Neural crest cell (in vitro differentiated cells): ENCODE data around the gene CFHR2. TPM values are rescaled to one million over a fixed set of nuclear protein-coding genes. Genes with fewer than 3 reads are reported as not detected.
"Not testable (repeated sequence)": the region's sequence is repeated elsewhere in the genome, so short reads cannot be mapped to it uniquely, and the experiment has no call there.

Experiments used
- DNase-seq: peaks from one replicate; pipeline ENCODE4 v3.0.0; 2021; ENCODE audit warnings: low read depth, mixed read lengths, low spot score
- H3K27ac Mint-ChIP-seq: one replicate; pipeline ENCODE4 v1.8.0; 2021; ENCODE audit warnings: mild to moderate bottlenecking, mixed read lengths; ENCODE audit not compliant: unreplicated experiment
- H3K27me3 Mint-ChIP-seq: 2 replicates; pipeline ENCODE4 v1.8.0; 2021; ENCODE audit warnings: low read depth, mild to moderate bottlenecking, mixed read lengths
- H3K36me3 Mint-ChIP-seq: 2 replicates; pipeline ENCODE4 v1.8.0; 2021; ENCODE audit warnings: low read depth, mild to moderate bottlenecking, mixed read lengths
- H3K4me1 Mint-ChIP-seq: 2 replicates; pipeline ENCODE4 v1.8.0; 2021; ENCODE audit warnings: mixed read lengths
- H3K4me3 Mint-ChIP-seq: one replicate; pipeline ENCODE4 v1.8.0; 2021; ENCODE audit warnings: mild to moderate bottlenecking, mixed read lengths
- H3K9me3 Mint-ChIP-seq: 2 replicates; pipeline ENCODE4 v1.8.0; 2021; ENCODE audit warnings: mixed read lengths
- CTCF ChIP-seq: fragments of 200-600 bp; sonication (generic); conservative IDR thresholded peaks from 2 replicates; pipeline ENCODE4 v1.5.0; 2021; ENCODE audit warnings: antibody characterized with exemption, mild to moderate bottlenecking
- long read RNA-seq: library from polyadenylated mRNA; unstranded; transcript quantifications from one replicate; pipeline ENCODE4 v2.0.0, GENCODE V29; 2020
- total RNA-seq: library from RNA; stranded (reverse); gene quantifications from 2 replicates; pipeline ENCODE4 v1.2.1, GENCODE V29; 2021

The CFHR2 gene
- not detected in 2 replicates for total RNA-seq
- long read RNA-seq: 0 reads

GRCh38 chr1:196943568-196943967 lies at the start of gene CFHR2:
TSS of gene CFHR2 (plus strand) at chr1:196943738. CDS start at chr1:196943881, 143 bp downstream.
- H3K27ac Mint-ChIP-seq, H3K36me3 Mint-ChIP-seq, H3K27me3 Mint-ChIP-seq, H3K4me3 Mint-ChIP-seq, H3K4me1 Mint-ChIP-seq, H3K9me3 Mint-ChIP-seq, DNase-seq: not testable (repeated sequence)

GRCh38 chr1:196896355-196896754 lies 47.2 kb upstream of the CFHR2 start:
- Mint-ChIP-seq H3K4me1 (no peaks in the 10 kb centered on the region), H3K27me3 (no peaks in the 10 kb centered on the region), H3K4me3 (no peak overlapping the region), H3K27ac (no peak overlapping the region), H3K36me3 (no peaks in the 10 kb centered on the region), H3K9me3 (no peaks in the 10 kb centered on the region)
- DNase-seq: no peak
- no peak for TF ChIP-seq CTCF

- TF ChIP-seq CTCF: no peak
- Mint-ChIP-seq H3K27me3 (no peaks in the 10 kb centered on the region), H3K36me3 (no peaks in the 10 kb centered on the region), H3K27ac (no peak overlapping the region), H3K9me3 (no peaks in the 10 kb centered on the region), H3K4me3 (no peak overlapping the region), H3K4me1 (no peaks in the 10 kb centered on the region)
- DNase-seq: no peak
These were observed 46.2 kb upstream of the CFHR2 start for GRCh38 chr1:196897158-196897828.

- H3K4me3 Mint-ChIP-seq: no peak overlapping the region
- no peaks in the 10 kb centered on the region for H3K27me3 Mint-ChIP-seq
- TF ChIP-seq CTCF: peak; percentile 42
- H3K36me3 Mint-ChIP-seq: no peaks in the 10 kb centered on the region
- no peak overlapping the region for H3K27ac Mint-ChIP-seq
- no peak for DNase-seq
- no peaks in the 10 kb centered on the region for H3K9me3 Mint-ChIP-seq
- H3K4me1 Mint-ChIP-seq: no peaks in the 10 kb centered on the region
These were observed 41.2 kb upstream of the CFHR2 start for GRCh38 chr1:196902344-196902743.

GRCh38 chr1:196910215-196910614 lies 33.3 kb upstream of the CFHR2 start:
- Mint-ChIP-seq H3K27me3 (no peaks in the 10 kb centered on the region), H3K27ac (no peak overlapping the region), H3K9me3 (no peaks in the 10 kb centered on the region), H3K4me3 (no peak overlapping the region), H3K36me3 (no peaks in the 10 kb centered on the region), H3K4me1 (no peaks in the 10 kb centered on the region)
- TF ChIP-seq CTCF: peak; percentile 32
- no peak for DNase-seq

- not testable (repeated sequence) for H3K9me3 Mint-ChIP-seq, DNase-seq, H3K36me3 Mint-ChIP-seq, H3K27me3 Mint-ChIP-seq, H3K4me3 Mint-ChIP-seq, H3K27ac Mint-ChIP-seq, H3K4me1 Mint-ChIP-seq
These were observed 31.3 kb upstream of the CFHR2 start for GRCh38 chr1:196912283-196912682.

- H3K4me3 Mint-ChIP-seq, DNase-seq, H3K9me3 Mint-ChIP-seq, H3K36me3 Mint-ChIP-seq, H3K4me1 Mint-ChIP-seq, H3K27me3 Mint-ChIP-seq, H3K27ac Mint-ChIP-seq: not testable (repeated sequence)
These were observed 16.7 kb upstream of the CFHR2 start for GRCh38 chr1:196926839-196927238.

GRCh38 chr1:196932853-196933252 lies 10.7 kb upstream of the CFHR2 start:
- H3K9me3 Mint-ChIP-seq, H3K4me1 Mint-ChIP-seq, H3K36me3 Mint-ChIP-seq, H3K27me3 Mint-ChIP-seq, H3K27ac Mint-ChIP-seq, H3K4me3 Mint-ChIP-seq, DNase-seq: not testable (repeated sequence)
